GM18505 (cell line): ENCODE results near the gene ADSS1.

Experiments
- ATAC-seq: cut with Tn5 transposase; IDR thresholded peaks from one replicate; pipeline ENCODE4 v1.9.1; 2021; ENCODE audit not compliant: unreplicated experiment
- POLR2A ChIP-seq: IDR thresholded peaks from 4 replicates; pipeline ENCODE4 v1.6.1; 2011; ENCODE audit warnings: borderline replicate concordance; ENCODE audit not compliant: insufficient read depth, insufficient read length; ENCODE audit errors: extremely low read depth

The ADSS1 gene

GRCh38 chr14:104775073-104775489 lies 51.1 kb downstream of the ADSS1 start:
- no peak for ATAC-seq
- TF ChIP-seq POLR2A = no peak

DNA sequence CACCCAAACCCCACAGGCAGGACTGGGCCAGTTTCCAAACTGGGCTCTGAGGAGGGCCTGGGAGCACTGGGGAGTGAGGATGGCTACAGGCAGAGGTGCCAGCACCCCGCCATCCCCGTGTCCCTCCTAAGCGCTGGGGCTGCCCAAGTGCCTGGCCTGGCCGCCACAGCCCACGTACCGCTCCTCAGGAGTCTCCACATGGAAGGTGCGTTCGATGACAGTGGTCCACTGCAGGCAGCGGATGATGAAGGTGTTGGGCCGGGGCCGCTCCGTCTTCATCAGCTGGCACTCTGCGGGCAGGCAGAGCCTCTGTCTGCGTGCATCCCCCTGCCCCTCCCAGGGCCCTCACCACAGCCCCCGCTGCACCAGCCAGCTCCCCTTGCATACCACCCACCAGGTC lies 52.5 kb downstream of the ADSS1 start:
- TF ChIP-seq POLR2A = no peak
- no peak for ATAC-seq

DNA sequence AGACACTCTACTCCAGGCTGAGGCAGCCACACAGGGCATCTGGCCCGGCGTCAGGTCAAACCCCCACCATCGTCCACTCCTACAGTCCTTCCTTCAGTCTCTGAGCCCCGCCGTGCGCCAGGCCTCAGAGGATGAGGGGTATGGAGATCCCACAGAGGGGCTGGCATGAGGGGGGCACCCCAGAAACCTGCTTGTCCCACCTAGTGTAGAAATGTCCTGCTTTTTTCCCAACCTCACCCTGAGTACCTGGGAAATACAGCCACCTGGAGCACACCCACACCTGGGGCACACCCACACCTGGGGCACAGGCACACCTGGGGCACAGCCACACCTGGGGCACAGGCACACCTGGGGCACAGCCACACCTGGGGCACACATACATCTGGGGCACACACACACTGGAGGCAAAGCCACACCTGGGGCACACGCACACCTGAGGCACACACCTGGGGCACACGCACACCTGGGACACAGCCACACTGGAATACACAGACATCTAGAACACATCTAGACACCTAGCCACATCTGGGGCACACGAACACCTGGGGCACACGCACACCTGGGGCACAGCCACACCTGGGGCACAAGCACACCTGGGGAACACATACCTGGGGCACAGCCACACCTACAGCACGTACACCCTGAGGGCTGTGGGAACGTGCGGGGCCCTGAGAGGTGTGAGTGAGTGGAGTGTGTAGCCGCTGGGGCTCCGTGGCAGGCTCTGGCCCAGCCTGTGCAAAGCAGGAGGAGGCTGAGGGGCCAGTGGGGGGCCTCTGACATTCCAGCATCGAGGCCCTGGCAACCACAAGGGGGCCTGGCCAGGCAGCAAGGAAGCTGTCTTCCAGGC lies 53.2 kb downstream of the ADSS1 start:
- TF ChIP-seq POLR2A = no peak
- ATAC-seq = no peak

DNA sequence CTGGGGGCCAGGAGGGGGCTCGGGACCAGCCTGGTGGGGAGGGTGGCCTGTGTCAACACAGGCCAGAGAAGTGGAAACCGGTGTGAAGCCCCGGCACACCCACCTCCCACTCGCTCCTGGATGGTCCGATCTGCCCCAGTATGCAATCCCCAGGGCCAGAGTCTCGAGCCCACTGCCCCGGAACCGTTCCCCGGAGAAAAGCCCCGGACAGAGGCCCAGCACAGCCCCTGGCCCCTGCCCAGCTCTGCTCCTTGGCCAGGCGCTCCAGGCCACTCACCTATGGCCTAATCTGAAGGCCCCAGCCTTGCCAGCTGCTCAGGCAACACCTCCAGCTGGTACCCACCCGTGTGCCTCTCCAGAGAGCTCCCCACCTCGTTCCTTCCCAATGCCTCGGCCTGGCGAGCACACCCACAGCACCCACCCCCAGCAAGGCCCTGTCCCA lies 53.8 kb downstream of the ADSS1 start:
- ATAC-seq = no peak
- TF ChIP-seq POLR2A = no peak

GRCh38 chr14:104778694-104779331 lies 54.8 kb downstream of the ADSS1 start:
- ATAC-seq = no peak

GRCh38 chr14:104779776-104780512 lies 55.9 kb downstream of the ADSS1 start:
- no peak for TF ChIP-seq POLR2A
- no peak for ATAC-seq

More at GRCh38 chr14:104778694-104779331, 54.8 kb downstream of the ADSS1 start:
- no peak for TF ChIP-seq POLR2A

- no peak for ATAC-seq
- no peak for TF ChIP-seq POLR2A
Observed at GRCh38 chr14:104780513-104781030, 56.5 kb downstream of the ADSS1 start.

- ATAC-seq = no peak
- no peak for TF ChIP-seq POLR2A
Observed at GRCh38 chr14:104781271-104782077, 57.4 kb downstream of the ADSS1 start.

GRCh38 chr14:104782086-104782807 lies 58.2 kb downstream of the ADSS1 start:
- ATAC-seq = no peak

GRCh38 chr14:104782808-104783139 lies 58.7 kb downstream of the ADSS1 start:
- ATAC-seq = no peak
- no peak for TF ChIP-seq POLR2A

More at GRCh38 chr14:104782086-104782807, 58.2 kb downstream of the ADSS1 start:
- TF ChIP-seq POLR2A = no peak

- no peak for TF ChIP-seq POLR2A
- ATAC-seq = no peak
Observed at GRCh38 chr14:104783484-104784217, 59.6 kb downstream of the ADSS1 start.
